ENCODE results near the gene OR10A7. TPM values are rescaled to one million over a fixed set of nuclear protein-coding genes. Genes with fewer than 3 reads are reported as not detected.
"Not testable (repeated sequence)": the region's sequence is repeated elsewhere in the genome, so short reads cannot be mapped to it uniquely, and the experiment has no call there.

OR10A7 gene
- total RNA-seq, result not detected

DNA sequence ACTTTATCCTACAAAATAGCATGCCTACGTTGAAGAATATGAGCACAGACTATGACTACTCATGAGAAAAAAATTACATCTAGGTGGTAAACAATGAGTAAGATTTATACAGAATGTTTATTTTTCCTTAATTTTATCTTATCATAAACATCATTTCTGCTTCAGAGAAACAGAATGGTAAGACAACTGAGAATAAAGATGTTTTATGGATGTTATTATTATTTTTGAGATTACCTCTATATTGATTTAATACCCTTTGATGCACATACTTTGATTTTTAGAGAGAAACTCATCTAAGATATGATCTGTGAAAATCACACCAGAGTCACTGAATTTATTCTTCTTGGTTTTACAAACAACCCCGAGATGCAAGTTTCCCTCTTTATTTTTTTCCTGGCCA, at the start of gene OR10A7:
OR10A7 (plus strand) TSS at position 301 of the 400 bp plus-strand sequence; CDS start at position 301, 0 bp downstream.
- no peak for DNase-seq (ENCODE audit: low spot score)
- no peak within 1 kb of the TSS for H3K27ac ChIP-seq
- H3K9me3 ChIP-seq, result no peaks in the 10 kb centered on the region
- H3K27me3 ChIP-seq, result no peaks in the 10 kb centered on the region
- TF ChIP-seq CTCF (IDR thresholded peaks at IDR 0.05), result no peak
- no peaks in the 10 kb centered on the region for H3K36me3 ChIP-seq
- H3K4me1 ChIP-seq, result no peaks in the 10 kb centered on the region
- H3K4me3 ChIP-seq, result no peak within 1 kb of the TSS

DNA sequence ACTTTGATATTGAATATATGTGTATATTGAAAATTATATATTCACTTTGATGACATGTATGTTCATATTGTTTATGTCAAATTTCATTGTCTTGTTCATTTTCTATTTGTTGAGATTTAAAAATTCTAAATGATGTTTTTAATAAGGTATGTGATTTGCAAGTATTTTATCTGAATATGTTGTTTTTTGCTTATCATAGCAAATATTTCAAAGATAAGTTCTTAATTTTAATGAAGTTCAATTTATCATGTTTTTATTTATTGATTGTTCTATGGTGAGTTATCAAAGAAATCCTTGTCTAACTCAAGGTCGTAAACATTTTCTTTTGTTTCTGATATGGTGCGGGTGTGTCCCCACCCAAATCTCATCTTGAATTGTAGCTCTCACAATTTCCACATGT, 49.4 kb upstream of the OR10A7 start:
- no peak for TF ChIP-seq CTCF (IDR thresholded peaks at IDR 0.05)
- H3K36me3 ChIP-seq, result no peaks in the 10 kb centered on the region
- DNase-seq (ENCODE audit: low spot score), result no peak
- no peak overlapping the region for H3K4me3 ChIP-seq
- no peaks in the 10 kb centered on the region for H3K4me1 ChIP-seq
- H3K9me3 ChIP-seq, result no peaks in the 10 kb centered on the region
- H3K27me3 ChIP-seq, result no peaks in the 10 kb centered on the region
- no peak overlapping the region for H3K27ac ChIP-seq

- DNase-seq (ENCODE audit: low spot score); H3K9me3 ChIP-seq; H3K27ac ChIP-seq; H3K36me3 ChIP-seq; H3K4me3 ChIP-seq; H3K4me1 ChIP-seq; H3K27me3 ChIP-seq: not testable (repeated sequence)
These were observed 49.0 kb upstream of the OR10A7 start for GRCh38 chr12:55171846-55172245.

DNA sequence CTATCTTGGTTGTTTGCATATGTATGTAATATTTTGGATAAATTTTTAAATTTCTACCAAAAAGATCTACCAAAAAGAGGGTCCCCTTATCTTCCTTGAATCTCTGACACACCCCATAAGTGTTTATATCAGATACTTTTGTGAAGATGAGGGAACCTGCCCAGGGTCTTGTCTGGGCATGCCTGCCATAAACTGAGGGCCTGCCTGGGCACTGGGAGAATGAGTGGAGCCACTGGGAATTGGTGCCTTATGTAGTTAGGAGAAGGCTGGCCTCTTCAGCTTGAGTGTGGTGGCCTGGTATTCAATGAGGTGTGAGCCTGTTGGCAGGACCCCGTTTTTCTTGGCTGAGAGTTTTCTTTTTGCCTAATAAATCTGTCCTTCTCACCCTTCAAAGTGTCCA, 48.1 kb upstream of the OR10A7 start:
- H3K9me3 ChIP-seq, result no peaks in the 10 kb centered on the region
- TF ChIP-seq CTCF (IDR thresholded peaks at IDR 0.05), result no peak
- no peak overlapping the region for H3K27ac ChIP-seq
- DNase-seq (ENCODE audit: low spot score), result no peak
- no peaks in the 10 kb centered on the region for H3K4me1 ChIP-seq
- no peaks in the 10 kb centered on the region for H3K36me3 ChIP-seq
- no peaks in the 10 kb centered on the region for H3K27me3 ChIP-seq
- no peak overlapping the region for H3K4me3 ChIP-seq

DNA sequence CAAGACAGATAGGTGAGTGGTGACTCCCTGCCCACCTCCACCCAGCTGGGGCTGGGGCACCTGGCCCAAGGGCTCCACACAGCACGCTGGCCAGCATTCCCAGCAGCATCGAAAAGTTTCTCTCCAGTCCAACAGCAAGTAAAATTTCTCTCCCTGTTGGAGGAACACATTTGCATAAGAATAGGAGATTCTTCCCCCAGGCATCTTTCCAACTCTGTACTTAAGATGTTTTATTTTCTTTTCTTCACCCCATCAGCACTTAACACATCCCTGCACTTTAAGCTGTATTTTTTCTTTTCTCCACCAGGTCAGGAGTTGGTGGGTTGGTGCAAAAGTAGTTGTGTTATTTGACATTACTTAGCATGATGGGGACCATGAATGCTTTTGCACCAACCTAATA, 47.4 kb upstream of the OR10A7 start:
- no peaks in the 10 kb centered on the region for H3K4me1 ChIP-seq
- H3K9me3 ChIP-seq, result no peaks in the 10 kb centered on the region
- no peak for DNase-seq (ENCODE audit: low spot score)
- no peak overlapping the region for H3K27ac ChIP-seq
- no peak overlapping the region for H3K4me3 ChIP-seq
- H3K27me3 ChIP-seq, result no peaks in the 10 kb centered on the region
- TF ChIP-seq CTCF (IDR thresholded peaks at IDR 0.05), result no peak
- no peaks in the 10 kb centered on the region for H3K36me3 ChIP-seq

- no peaks in the 10 kb centered on the region for H3K9me3 ChIP-seq
- no peaks in the 10 kb centered on the region for H3K36me3 ChIP-seq
- no peaks in the 10 kb centered on the region for H3K4me1 ChIP-seq
- H3K27me3 ChIP-seq, result no peaks in the 10 kb centered on the region
- H3K27ac ChIP-seq, result no peak overlapping the region
- no peak overlapping the region for H3K4me3 ChIP-seq
- DNase-seq (ENCODE audit: low spot score), result no peak
- TF ChIP-seq CTCF (IDR thresholded peaks at IDR 0.05), result no peak
These were observed 32.3 kb upstream of the OR10A7 start for GRCh38 chr12:55188573-55188972.

Data from right atrium auricular region (tissue), 2 donors.